ENCODE data around the gene SLC38A8.

Gene SLC38A8

GRCh38 chr16:84068041-84068440 is 25.4 kb upstream of the SLC38A8 start:
- DNase-seq, result no peak

DNA sequence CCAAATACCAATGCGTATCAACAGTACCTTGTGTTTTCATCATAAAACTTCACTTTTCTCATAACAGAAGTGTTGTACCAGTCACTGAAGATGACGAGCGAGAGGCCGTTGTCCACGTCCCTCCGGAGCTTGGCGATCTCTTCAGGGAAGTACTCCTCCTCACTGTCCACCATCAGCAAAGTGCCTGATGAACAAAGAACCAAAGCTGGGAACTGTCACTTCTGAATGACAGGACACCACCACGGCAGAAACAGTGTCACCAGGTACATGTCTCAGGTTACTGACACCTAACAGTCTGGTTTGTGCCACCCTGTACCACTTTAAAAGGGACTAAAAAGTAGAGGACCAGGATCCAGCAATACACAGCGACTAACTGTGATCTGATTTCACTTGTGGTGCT is 25.0 kb upstream of the SLC38A8 start:
- no peak for DNase-seq

DNA sequence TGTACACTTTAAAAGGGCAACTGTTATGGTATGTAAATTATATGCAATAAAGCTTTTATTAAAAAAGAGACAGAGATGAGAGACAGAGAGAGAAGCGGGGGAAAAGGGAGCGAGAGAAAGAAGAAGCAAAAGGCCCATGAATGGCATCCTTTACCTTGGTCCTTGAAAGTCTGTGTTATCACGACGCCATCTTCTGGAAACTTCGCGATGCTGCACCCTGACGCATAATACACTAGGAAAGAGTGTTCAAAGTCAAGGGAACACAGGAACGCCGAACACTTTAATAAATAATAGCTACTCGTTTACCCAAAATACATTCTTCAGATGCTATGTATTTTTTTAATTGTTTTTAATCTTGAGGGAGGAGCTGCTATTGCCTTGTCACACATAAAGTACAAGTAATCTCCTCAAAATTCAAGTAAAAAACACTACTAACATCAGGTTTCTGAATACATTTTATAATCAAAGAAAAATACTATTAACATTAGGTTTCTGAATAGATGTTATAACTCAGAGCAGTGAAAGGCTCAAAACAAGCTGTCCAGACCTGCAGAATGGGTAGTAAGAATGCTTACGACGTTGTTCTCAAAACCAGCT is 23.0 kb upstream of the SLC38A8 start:
- DNase-seq, result peak; percentile 24 to 32

DNA sequence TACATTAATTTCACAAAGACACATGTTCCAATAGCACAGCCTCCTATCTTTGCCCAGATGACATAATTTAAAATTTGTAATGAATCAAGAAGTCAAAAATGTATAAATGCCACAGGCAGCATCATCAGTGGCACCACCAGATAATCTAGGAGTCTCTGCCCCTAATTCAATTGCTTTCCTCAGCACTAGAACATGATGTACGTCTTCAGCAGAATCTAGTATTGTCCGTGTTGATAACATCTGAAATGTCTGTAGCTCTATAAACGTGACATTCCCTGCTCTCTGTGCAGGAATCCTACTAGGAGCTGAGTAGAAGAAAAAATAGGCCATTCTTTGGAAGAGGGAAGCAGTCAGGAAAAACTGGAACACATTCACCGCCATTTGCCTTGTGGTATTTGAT is 21.4 kb upstream of the SLC38A8 start:
- DNase-seq, result no peak

DNA sequence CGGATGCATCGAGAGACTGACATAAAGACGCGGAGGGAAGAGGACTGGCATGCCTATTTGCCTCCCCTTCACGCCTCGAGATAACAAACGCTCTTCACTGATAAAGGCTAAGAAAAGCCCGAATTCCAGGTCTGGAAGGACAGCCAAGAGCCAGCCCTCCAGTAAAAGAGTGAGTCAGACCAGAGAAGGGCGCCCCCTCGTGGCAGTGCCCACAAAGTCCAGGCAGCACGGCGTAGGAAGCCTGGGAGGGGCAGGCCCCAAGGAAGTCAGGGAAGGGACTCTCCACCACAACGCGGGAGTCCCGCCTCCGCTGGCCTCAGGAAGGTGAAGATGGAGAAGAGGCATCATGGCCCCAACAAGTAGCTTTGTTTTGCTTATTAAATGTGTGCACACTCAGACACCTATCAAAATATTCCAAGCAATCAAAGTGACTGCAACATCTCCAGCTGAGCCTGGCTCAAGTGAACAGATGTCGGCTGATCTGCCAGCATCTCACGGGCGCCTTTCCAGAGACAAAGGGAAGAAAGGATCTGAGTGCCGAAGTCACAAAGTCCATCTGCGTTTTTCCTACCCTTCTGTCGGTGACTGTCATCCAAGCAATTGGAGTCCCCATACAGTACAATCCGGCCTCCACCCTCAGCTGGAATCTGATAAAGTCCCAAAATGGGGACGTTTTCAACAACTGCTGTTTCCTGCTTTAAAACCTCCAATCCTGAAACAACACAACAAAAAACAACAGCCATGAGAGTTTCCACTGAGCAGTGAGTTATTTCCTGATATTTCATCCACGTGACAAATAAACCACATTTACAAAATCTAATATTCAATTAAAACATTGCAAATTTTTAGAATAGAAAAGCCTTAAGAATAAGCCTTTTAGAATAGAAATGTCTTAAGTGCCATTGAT is 20.4 kb upstream of the SLC38A8 start:
- peak; percentile 32 to 49 for DNase-seq

- no peak for DNase-seq
Measured at GRCh38 chr16:84061236-84061819, 18.7 kb upstream of the SLC38A8 start.

DNA sequence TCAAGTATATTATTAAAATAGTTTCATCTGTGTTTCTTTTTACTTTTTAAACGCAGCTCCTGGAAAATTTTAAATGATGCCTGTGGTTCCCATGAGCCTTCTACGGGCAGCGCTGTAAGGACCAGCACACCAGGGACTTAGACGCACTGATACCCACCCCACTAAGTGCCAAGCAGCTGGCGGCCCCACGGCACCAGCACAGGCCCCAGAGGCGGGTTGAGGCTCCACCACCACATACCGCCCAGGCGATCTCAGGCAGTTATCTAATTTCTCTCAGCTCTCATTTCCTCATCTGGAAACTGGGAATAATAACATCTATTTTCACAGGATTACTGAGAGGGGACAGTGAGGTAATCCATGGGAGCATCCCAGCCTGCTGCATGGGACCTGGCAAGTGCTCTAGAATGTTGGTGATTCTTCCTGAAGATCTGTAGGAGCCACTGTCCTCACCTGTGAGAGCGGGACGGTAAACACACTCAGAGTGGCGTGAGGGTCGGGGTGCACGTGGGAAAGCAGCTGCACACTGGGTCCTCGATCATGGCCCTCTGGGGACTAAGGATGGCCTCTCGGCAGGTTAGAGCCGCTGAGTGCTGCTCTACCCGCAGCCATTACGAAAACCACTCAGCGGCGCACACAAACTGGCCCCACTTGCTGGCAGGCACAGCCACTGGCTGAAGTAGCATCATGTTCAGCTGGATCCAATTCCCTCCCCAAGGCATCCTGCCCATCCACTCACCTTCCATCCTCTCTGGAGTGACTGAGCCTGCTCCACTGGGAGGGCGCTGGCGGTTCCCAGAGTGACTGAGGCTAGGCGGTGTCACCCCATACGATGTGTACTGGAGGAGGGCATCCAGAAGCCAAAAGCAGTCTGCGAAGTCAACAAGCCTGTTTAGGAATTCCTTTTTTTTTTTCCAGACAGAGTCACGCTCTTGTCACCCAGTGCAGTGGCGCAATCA is 17.6 kb upstream of the SLC38A8 start:
- no peak for DNase-seq

- DNase-seq, result no peak
Measured at GRCh38 chr16:84059111-84059510, 16.5 kb upstream of the SLC38A8 start.

DNA sequence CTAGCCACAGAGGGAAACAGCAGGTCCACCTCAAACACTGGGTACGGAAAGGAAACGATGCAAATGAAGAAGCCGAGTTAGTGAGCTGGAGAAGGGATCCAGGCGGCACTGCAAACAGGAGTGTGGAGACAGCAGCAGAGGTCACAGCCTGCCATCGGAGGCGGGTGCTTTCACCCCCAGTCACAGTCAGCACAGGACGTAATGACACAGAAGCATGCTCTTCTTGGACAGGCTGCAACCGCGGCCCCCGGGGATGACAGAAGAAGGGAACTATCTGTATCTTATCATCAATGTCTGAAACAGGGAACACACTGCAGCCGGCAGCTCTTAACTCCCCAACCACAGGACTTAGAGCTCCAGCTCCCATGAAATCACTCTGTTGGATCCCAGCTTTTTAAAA is 16.1 kb upstream of the SLC38A8 start:
- DNase-seq, result no peak

DNA sequence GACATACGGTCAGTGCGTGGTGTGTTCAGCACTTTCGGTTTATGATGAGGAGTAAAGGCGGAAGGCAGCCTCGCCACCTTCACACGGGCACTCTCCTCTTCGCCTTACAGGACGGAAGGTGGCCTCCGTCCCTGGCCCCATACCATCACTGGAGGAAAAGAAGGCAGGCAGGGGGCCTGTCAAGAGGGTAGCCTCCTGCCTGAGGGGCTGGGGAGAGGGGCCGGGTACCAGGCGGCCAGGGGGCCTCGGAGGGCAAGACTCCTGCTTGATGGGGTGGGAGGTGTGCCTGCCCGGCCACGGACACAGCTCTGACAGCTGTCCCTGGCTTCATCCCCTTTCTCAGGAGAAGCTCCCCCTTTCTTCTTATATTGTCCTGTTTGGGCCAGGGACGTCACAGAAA is 15.6 kb upstream of the SLC38A8 start:
- DNase-seq, result no peak

GRCh38 chr16:84056933-84057332 is 14.3 kb upstream of the SLC38A8 start:
- no peak for DNase-seq

- no peak for DNase-seq
Measured at GRCh38 chr16:84055801-84056634, 13.4 kb upstream of the SLC38A8 start.

- DNase-seq, result no peak
Measured at GRCh38 chr16:84055366-84055765, 12.8 kb upstream of the SLC38A8 start.

DNA sequence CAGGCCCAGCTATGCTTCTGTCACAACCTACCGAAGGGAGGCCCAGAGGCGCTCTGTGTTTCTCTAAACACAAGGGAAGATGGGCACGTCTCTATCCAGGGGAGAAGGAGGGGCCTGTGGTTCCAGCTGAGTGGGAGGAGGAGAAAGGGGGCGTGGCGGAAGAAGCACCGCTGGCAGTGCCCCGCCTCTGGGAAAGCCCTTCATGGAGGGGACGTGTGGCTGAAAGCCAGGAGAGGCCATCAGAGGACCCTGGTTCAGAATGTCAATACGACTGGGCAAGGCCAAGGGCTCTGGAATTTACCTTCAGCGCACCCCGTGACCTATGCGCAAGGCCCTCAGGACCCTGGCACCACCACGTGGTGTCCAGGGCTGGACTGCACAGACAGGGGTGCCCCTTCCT is 12.3 kb upstream of the SLC38A8 start:
- no peak for DNase-seq

DNA sequence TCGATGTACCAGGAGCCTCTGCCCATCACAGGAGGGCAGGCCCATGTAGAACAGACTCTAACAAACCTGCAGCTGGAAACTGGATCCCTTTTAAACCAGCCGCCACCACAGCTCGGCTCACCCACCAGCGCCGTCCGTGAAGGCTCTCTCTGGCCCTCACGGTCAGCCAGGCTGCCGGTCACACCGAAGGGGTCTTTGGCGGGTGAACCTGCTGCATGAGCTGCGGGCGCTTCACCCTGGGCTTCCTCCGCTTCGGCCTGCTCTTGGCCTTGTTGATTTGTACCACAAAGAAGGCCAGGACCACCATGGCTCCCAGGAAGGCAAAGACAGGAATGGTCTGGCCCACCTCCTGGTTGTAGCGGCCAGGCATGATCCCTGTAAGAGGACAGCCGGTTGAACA is 11.7 kb upstream of the SLC38A8 start:
- DNase-seq, result no peak

DNA sequence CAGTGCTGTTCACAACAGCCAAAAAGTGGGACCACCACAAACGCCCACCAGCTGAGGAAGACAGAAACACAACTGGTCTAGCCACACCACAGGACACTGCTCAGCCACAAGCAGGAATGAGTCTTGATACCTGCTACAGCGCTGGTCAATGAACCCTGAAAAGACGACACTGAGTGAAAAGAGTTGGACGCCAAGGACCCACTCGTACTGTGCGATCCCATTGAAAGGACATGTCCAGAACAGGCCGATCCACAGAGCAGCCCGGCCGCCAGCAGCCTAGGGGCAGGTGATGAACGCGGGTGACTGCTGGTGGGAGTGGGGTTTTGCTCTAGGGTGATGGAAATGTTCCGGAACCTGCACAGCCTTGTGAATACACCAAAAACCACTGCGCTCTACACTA is 10.6 kb upstream of the SLC38A8 start:
- DNase-seq, result no peak

GRCh38 chr16:84052071-84052622 is 9.6 kb upstream of the SLC38A8 start:
- no peak for DNase-seq

GRCh38 chr16:84050316-84050715 is 7.7 kb upstream of the SLC38A8 start:
- DNase-seq, result no peak

- DNase-seq, result no peak
Measured at GRCh38 chr16:84049403-84050060, 6.9 kb upstream of the SLC38A8 start.

- DNase-seq, result no peak
Measured at GRCh38 chr16:84048871-84049270, 6.3 kb upstream of the SLC38A8 start.

DNA sequence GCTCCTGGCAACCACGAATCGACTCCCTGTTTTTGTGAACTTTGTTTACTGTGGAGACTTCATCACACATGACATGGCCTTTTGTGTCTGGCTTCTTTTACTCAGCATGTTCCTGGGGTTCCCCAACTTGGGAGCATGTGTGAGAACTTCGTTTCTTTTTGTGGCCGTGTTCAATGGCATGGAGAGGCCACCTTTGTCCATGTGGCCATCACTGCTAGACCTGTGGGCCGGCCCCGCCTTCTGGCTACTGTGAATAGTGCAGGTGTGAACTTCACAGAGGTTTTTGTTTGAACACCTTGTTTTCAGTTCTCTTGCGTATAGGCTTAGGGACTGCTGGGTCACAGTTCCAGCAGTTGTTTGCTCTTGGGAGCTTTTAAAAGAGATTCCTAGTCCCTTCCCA is 5.7 kb upstream of the SLC38A8 start:
- peak in 1 of 2 experiments; percentile 8 for DNase-seq
